Activated CD8-positive, alpha-beta memory T cell treated with anti-CD3 and anti-CD28 coated beads for 4 hours (primary cell): Measurements from ENCODE around the gene PDE2A.

ENCODE experiments used
- DNase-seq, 2 donors: peaks; one replicate each; pipeline ENCODE4 v3.0.0-alpha.2; 2020; ENCODE audit warnings: low read depth in 2 of 2

PDE2A gene

GRCh38 chr11:72704783-72705265 lies 30.6 kb upstream of the PDE2A start:
- no peak for DNase-seq

- no peak for DNase-seq
These were observed 30.0 kb upstream of the PDE2A start for GRCh38 chr11:72704028-72704782.

DNA sequence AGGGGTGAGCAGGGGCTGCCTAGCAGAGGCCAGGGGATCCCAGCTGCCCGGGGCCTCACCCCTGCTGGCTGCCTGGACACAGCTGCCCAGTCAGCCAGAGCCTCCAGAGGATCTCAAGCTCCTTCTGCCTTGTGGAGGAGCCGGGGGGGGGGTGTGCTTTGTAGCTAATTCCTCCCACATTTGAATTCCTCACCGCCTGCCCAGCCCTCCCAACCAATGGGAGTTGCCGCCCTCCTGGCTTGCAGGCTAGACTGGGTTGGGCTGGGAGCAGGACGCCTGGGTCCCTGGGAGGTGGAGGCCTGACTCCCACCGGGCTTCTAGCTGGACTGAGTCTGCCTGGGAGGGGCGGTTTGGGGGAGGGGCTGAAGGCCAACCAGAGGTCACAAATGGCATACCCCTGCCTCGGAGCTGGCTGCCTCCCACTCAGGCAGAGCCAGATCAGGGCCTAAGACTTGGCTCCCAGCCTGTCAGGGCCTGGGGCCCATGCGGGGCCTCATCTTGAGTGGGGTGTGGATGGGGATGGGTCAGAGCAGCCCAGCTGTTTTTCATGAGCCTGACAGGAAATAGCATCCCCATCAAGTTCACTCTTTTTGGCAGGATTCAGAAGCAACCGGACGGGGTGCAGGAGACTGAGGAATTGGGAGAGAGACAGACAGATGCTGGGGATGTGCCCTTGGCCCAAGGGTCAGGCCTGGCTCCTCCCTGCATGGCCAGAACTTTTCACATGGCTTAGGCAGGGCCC lies 29.2 kb upstream of the PDE2A start:
- no peak for DNase-seq

GRCh38 chr11:72702577-72703241 lies 28.5 kb upstream of the PDE2A start:
- DNase-seq: no peak

GRCh38 chr11:72702096-72702495 lies 27.9 kb upstream of the PDE2A start:
- DNase-seq: no peak

- DNase-seq: no peak
These were observed 27.2 kb upstream of the PDE2A start for GRCh38 chr11:72701466-72701865.

DNA sequence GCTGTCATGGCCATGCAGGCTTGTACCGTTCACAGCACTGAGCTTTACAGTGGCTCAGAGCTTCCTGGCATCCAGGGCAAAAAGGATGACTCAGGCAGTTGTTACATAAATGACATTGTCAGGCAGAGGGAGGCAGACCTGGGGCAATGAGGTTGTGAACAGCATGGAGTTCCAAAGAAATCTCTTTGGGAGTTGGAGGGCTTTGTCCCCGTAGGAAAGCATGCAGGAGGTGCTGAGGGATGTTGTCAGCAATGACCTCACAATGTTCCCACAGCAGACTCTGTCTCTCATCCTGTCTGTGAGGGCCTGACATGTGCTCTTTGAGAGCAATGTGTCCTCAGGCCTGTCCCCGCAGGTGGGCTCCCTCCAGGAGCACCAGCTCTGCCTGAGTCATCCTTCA lies 25.9 kb upstream of the PDE2A start:
- no peak for DNase-seq

DNA sequence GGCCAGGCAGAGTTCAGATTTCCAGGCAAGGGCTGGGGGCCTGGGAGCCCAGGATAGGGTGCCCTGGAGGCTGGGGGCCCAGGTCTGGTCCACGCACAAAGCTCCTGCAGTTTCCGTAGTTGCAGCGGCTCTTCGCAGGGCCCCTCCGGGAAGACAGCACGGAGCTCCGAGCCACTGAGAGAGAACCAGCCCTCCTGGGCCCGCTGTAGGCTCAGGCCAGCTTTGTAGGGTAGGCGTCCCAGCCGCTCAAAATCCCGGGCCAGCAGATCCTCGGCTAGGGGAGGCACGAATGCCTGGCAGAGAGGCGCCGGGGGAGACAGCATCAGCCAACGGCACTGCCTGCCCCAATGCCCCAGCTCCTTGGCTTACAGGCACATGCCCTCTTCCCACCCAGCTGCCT lies 23.6 kb upstream of the PDE2A start:
- DNase-seq: no peak

GRCh38 chr11:72696866-72697700 lies 22.9 kb upstream of the PDE2A start:
- DNase-seq: no peak

- DNase-seq: no peak
These were observed 21.1 kb upstream of the PDE2A start for GRCh38 chr11:72695354-72695753.

- DNase-seq: no peak
These were observed 19.2 kb upstream of the PDE2A start for GRCh38 chr11:72693271-72693968.

GRCh38 chr11:72692498-72693237 lies 18.4 kb upstream of the PDE2A start:
- no peak for DNase-seq

GRCh38 chr11:72690166-72690565 lies 15.9 kb upstream of the PDE2A start:
- no peak for DNase-seq

DNA sequence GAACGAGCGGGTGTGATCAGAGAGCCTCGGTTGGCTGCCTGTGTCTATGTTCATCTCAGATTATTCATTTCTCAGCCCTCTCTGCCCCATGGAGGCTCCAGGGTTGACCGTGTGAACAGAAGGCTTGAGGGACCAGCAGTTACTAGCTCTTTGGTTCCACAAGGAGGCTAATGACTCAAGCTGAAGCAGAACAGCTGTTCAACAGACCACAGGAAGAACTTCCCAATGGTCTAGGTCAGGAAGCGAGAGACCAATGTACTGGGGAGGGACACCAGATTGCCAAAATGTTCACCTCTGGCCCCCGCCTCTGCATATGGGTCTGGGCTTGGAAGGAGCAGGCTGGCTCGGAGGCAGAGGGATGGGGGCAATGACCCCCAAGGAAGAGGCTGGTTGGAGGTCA lies 14.7 kb upstream of the PDE2A start:
- no peak for DNase-seq

DNA sequence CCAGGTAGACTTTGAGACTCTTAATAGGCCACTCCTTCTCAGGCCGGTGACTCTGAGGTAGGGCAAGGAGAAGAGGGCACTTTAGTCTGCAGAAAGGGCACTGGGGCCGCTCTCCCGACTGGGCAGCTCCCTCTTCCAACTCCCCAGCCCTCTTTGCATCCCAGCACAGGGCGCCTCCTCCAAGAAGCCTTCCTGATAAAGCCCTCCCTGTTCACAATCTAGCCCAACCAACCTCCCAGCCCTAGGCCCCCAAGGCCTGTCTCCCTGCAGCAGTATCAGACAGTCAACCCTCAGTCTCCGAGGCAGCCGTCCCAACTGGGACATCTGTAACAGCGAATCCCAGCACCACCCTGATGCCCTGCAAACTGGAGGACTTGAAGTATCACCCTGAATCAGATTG lies 14.3 kb upstream of the PDE2A start:
- no peak for DNase-seq

DNA sequence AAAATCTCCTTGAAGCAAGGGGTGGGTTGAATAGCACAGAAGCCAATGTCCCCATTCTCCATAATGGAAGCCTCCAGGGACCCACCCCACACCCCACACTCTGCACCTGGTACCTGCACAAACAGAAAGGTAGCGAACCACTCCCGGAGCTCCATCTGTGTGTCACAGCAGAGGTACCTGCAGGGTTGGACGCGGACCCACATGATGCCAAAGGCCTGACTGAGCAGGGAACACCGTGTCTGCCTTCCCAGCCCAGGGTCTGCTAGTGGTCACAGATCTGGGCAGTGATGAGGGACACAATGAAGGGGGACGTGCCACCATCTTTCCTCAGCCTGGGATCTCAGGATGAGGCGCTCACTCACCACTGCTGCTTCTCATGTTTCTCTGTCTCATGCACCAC lies 13.1 kb upstream of the PDE2A start:
- DNase-seq: no peak

- DNase-seq: no peak
These were observed 12.5 kb upstream of the PDE2A start for GRCh38 chr11:72686639-72687220.

- DNase-seq: peak in 1 of 2 donors; percentile 21
These were observed 11.6 kb upstream of the PDE2A start for GRCh38 chr11:72685560-72686480.
